Epithelial cell of proximal tubule (primary cell): ENCODE measurements around the gene OR6C65. TPM values are rescaled to one million over a fixed set of nuclear protein-coding genes. Genes with fewer than 3 reads are reported as not detected.
"Not testable (repeated sequence)": the region's sequence is repeated elsewhere in the genome, so short reads cannot be mapped to it uniquely, and the experiment has no call there.

ENCODE experiments used
- DNase-seq: peaks from one replicate; pipeline ENCODE4 v3.0.0-alpha.2; 2011; ENCODE audit warnings: low read depth
- H3K4me3 ChIP-seq: 2 replicates; pipeline ENCODE4 v1.5.1; 2011; ENCODE audit warnings: low read depth, mild to moderate bottlenecking, low read length
- total RNA-seq: library from RNA; depleted of rRNA; stranded (reverse); fragments of >200 nt; gene quantifications from 2 replicates; pipeline ENCODE4 v1.2.3, GENCODE V29; 2015
- TF ChIP-seq, protein P1 (sequence below): conservative IDR thresholded peaks from 2 replicates; pipeline ENCODE4 v1.5.1; 2012; ENCODE audit warnings: low read depth, mild to moderate bottlenecking, low read length

OR6C65 gene
- total RNA-seq, 1 donor from 2014 or later, result not detected

DNA sequence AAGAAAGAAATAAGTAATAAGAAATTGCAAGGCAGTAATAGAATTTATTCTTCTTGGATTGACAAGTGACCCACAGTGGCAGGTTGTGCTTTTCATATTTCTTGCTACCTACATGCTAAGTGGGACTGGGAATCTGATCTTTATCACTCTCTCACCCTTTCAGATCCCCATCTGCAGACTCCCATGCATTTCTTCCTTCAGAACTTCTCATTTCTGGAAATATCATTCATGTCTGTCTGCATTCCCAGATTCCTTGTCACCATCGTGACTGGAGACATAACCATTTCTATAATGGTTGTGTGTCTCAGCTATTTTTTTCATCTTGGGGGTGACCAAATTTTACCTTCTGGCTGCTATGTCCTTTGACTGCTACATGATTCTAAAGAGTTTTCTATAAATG is 4.0 kb upstream of the OR6C65 start:
- H3K4me3 ChIP-seq, result no peak overlapping the region
- TF ChIP-seq, protein P1, sequence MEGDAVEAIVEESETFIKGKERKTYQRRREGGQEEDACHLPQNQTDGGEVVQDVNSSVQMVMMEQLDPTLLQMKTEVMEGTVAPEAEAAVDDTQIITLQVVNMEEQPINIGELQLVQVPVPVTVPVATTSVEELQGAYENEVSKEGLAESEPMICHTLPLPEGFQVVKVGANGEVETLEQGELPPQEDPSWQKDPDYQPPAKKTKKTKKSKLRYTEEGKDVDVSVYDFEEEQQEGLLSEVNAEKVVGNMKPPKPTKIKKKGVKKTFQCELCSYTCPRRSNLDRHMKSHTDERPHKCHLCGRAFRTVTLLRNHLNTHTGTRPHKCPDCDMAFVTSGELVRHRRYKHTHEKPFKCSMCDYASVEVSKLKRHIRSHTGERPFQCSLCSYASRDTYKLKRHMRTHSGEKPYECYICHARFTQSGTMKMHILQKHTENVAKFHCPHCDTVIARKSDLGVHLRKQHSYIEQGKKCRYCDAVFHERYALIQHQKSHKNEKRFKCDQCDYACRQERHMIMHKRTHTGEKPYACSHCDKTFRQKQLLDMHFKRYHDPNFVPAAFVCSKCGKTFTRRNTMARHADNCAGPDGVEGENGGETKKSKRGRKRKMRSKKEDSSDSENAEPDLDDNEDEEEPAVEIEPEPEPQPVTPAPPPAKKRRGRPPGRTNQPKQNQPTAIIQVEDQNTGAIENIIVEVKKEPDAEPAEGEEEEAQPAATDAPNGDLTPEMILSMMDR, result no peak
- no peak for DNase-seq

DNA sequence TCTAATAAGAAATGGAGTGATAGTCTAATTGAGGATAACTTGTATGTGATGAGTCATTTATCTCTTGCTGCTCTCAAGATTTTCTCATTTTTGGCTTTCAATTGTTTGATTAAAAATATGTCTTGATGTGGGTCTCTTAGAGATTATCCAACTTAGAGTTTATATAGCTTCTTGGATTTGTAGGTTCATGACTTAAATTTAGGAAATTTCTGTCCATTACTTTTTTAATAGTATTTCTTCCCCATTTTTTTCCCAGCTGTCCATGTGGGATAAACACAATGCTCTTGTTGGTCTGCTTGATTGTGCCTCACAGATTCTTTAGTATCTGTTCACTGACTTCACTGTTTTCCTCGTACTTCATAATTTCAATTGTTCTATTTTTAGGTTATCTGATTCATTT is 7.5 kb downstream of the OR6C65 start:
- DNase-seq, result no peak
- H3K4me3 ChIP-seq, result no peak overlapping the region
- TF ChIP-seq, protein P1, result no peak

DNA sequence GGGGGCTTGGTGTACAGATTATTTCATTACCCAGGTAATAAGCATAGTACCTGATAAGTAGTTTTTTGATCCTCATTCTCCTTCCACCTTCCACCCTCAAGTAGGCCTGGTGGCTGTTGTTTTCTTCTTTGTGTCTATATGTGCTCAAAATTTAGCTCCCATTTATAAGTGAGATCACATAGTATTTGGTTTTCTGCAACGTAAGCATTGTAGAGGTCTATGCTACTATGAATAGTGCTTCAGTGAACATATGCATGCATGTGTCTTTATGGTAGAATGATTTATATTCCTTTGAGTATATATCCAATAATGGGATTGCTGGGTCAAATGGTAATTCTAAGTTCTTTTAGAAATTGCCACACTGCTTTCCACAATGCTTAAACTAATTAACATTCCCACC is 8.8 kb downstream of the OR6C65 start:
- not testable (repeated sequence) for DNase-seq, H3K4me3 ChIP-seq

DNA sequence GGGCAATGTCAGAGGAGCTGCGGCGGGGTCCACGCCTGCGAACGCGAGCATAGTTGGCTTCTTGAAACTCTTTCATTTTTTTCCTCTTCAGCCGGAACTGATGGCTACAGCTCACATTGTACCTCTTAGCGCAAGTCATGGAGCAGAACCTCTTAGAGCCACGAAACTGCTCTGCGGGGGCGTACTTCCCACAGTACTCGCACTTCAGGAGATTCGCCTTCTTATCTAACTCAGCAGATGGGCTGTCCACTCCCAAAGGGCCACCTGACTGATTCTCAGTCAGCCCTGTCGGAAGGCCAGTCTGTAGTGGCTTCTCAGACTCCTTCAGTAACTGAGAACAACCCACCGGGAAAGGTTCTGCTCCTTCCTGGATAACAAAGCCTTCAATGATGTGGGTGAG is 11.8 kb downstream of the OR6C65 start:
- H3K4me3 ChIP-seq, DNase-seq: not testable (repeated sequence)

DNA sequence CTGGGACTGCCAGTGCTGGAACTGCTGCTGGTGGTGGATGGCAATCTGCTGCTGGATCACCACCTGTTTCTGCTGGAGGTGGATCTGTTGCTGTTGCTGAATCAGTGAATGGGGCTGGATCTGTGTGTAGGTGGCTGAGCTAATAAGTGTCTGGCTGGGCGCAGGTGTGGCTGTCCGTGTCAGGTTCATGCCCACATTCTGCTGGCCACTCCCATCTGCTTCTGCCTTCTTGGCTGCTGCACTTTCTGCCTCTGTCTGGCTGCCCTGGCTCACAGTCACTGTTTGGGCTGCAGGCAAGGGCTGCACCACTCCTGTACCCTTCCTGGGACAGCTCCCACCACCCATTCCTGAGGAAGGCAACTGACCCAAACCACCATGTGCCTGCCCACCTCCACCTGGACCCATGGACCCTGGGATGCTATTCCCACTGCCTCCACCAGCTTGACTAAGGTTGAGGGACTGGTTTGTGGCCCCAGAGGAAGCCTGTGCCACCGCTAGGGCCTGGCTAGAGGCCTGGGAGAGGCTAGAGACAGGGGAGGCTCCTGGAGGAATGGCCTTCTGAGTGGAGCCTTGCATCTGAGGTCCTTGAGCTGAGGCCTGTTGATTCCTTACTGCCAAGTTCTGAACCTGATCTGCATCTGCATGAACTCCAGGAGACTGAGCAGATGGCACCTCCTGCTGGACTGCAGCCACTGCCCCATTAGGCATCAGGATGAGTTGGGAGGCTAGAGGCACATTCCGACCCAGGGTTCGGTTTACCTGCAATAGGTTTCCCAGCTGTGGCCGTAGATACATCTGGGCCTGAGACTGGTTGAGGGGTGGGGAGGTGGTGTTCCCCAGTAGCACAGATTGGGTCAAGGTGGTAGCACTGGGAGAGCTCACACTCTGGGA is 13.4 kb downstream of the OR6C65 start:
- DNase-seq, H3K4me3 ChIP-seq: not testable (repeated sequence)

DNA sequence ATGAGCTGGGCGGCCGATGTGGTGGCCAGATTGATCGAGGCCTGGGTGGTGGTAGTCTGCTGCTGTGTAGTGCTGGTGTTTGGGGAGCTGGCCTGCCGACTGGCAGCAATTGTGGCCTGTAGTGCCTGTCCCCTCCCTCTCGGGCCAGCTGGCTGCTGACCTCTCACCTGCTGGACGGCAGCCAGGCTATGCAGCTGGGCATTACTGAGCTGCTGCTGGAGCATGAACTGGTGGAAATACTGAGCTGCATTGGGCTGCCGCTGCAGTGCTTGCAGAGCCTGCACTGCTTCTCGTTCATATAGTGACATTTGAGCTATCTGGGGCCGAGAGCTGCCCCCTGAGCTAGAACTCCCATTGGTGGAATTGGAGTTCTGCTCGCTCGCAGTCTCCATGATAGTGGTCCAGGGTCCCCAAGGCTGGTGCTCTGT is 14.1 kb downstream of the OR6C65 start:
- not testable (repeated sequence) for H3K4me3 ChIP-seq, DNase-seq

DNA sequence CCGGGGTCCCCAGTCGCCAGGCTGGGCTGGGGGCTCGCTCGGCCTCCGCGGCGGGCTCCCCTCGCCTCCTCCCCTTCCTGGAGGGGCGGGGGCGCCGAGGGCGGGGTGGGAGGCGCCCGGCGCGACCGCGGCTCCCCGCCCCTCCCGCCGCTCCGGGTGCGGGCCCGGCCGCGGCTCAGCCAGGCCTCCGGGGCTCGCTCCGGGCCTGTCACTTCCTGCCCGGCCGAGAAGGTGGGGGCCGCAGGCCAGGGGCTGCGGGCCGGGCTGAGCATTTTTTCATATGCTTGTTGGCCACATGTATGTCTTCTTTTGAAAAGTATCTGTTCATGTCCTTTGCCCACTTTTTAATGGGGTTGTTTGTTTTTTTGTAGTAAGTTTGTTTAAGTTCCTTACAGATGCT is 14.6 kb downstream of the OR6C65 start:
- DNase-seq, H3K4me3 ChIP-seq: not testable (repeated sequence)

DNA sequence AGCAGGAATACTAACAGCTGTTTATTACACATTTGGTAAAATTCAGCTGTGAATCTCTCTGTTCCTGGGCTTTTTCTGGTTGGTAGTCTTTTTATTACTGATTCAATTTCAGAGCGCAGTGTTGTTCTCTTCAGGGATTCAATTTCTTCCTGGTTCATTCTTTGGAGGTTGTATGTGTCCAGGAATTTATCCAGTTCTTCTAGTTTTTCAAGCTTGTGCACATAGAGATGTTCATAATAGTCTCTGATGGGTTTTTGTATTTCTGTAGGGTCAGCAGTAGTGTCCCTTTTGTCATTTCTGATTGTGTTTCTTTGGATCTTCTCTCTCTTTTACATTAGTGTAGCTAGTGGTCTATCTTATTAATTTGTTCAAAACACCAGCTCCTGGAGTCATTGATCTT is 16.6 kb downstream of the OR6C65 start:
- no peak for DNase-seq
- no peak overlapping the region for H3K4me3 ChIP-seq
- TF ChIP-seq, protein P1, result no peak

DNA sequence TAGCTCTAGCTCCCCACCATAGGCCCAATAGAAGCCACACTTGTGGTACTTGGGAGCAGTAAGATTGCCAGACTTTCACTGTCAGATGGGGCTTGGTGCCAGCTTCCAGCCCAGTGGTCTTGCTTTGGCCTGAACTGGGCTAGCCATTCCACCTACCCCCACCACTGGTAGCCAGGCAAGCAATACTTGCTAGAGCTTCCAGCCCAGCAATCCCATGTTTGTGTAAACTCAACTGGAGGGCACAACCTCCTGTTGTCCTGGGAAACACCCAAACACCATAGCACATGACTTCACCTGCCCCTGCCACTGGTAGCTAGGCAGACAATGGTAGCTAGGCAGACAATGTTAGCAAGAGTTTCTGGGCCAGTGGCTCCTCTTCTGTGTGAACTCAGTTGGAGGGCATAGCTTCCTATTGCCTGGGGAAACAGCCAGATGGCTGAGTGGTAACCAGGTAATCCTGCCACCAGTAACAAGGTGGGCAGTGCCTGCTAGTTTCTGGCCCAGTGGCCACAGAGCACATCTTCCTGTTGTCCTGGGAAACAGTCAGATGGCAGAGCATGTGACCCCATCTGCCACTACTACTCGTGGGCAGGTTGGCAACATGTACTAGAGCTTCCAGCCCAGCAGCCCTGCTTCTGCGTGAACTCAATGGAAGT is 20.1 kb downstream of the OR6C65 start:
- TF ChIP-seq, protein P1, result no peak
- peak; percentile 9 for DNase-seq
- no peak overlapping the region for H3K4me3 ChIP-seq
